ENCODE measurements around the gene RALGDS.
"Not testable (repeated sequence)": the region's sequence is repeated elsewhere in the genome, so short reads cannot be mapped to it uniquely, and the experiment has no call there.

Gene RALGDS

GRCh38 chr9:133121198-133121914 is at the start of gene RALGDS:
TSS of gene RALGDS (minus strand) at chr9:133121240. CDS start at chr9:133121154, 86 bp downstream.
- DNase-seq, result peak in 50 of 51 donors; percentile 52 to 97 (median 87)

- no peak for DNase-seq
These were observed 49.7 kb upstream of the RALGDS start for GRCh38 chr9:133170716-133171115.

- DNase-seq, result not testable (repeated sequence)
These were observed 48.6 kb upstream of the RALGDS start for GRCh38 chr9:133169687-133170086.

GRCh38 chr9:133169102-133169501 is 48.1 kb upstream of the RALGDS start:
- no peak for DNase-seq

- DNase-seq, result no peak
These were observed 47.4 kb upstream of the RALGDS start for GRCh38 chr9:133168432-133168831.

- DNase-seq, result no peak
These were observed 46.7 kb upstream of the RALGDS start for GRCh38 chr9:133167769-133168168.

GRCh38 chr9:133167096-133167730 is 46.2 kb upstream of the RALGDS start:
- no peak for DNase-seq

GRCh38 chr9:133166392-133166791 is 45.4 kb upstream of the RALGDS start:
- DNase-seq, result no peak

- no peak for DNase-seq
These were observed 44.4 kb upstream of the RALGDS start for GRCh38 chr9:133165452-133165730.

- DNase-seq, result no peak
These were observed 43.2 kb upstream of the RALGDS start for GRCh38 chr9:133164191-133164590.

- DNase-seq, result peak in 22 of 51 donors; percentile 13 to 60 (median 44)
These were observed 42.6 kb upstream of the RALGDS start, which contains the start of gene GBGT1 for GRCh38 chr9:133163504-133164172. TSS of gene GBGT1 (minus strand) at chr9:133163914. CDS start at chr9:133162412, 1,502 bp downstream.

- DNase-seq, result no peak
These were observed 41.9 kb upstream of the RALGDS start for GRCh38 chr9:133162861-133163503.

GRCh38 chr9:133161547-133161950 is 40.5 kb upstream of the RALGDS start:
- no peak for DNase-seq

GRCh38 chr9:133160742-133161546 is 39.9 kb upstream of the RALGDS start:
- peak in 19 of 51 donors; percentile 17 to 56 (median 36) for DNase-seq

GRCh38 chr9:133158695-133159094 is 37.7 kb upstream of the RALGDS start:
- no peak for DNase-seq

- no peak for DNase-seq
These were observed 34.1 kb upstream of the RALGDS start for GRCh38 chr9:133155156-133155555.

GRCh38 chr9:133154097-133154989 is 33.3 kb upstream of the RALGDS start:
- no peak for DNase-seq

- no peak for DNase-seq
These were observed 32.4 kb upstream of the RALGDS start for GRCh38 chr9:133153227-133154096.

Measured in hypothalamus (tissue), 51 donors.